Vein endothelial cell (primary cell): ENCODE data around the gene DCAF11. TPM values are rescaled to one million over a fixed set of nuclear protein-coding genes. Genes with fewer than 3 reads are reported as not detected.

Experiments
- small RNA-seq: library from RNA; depleted of rRNA; stranded (forward); fragments of <200 nt; gene quantifications from one replicate; pipeline ENCODE3, GENCODE V24; 2012
- total RNA-seq: library from RNA; depleted of rRNA; stranded (reverse); fragments of >200 nt; gene quantifications from 2 replicates; pipeline ENCODE4 v1.2.3, GENCODE V29; 2012

The DCAF11 gene
- 47.0 and 51.9 TPM in 2 replicates for total RNA-seq

DNA sequence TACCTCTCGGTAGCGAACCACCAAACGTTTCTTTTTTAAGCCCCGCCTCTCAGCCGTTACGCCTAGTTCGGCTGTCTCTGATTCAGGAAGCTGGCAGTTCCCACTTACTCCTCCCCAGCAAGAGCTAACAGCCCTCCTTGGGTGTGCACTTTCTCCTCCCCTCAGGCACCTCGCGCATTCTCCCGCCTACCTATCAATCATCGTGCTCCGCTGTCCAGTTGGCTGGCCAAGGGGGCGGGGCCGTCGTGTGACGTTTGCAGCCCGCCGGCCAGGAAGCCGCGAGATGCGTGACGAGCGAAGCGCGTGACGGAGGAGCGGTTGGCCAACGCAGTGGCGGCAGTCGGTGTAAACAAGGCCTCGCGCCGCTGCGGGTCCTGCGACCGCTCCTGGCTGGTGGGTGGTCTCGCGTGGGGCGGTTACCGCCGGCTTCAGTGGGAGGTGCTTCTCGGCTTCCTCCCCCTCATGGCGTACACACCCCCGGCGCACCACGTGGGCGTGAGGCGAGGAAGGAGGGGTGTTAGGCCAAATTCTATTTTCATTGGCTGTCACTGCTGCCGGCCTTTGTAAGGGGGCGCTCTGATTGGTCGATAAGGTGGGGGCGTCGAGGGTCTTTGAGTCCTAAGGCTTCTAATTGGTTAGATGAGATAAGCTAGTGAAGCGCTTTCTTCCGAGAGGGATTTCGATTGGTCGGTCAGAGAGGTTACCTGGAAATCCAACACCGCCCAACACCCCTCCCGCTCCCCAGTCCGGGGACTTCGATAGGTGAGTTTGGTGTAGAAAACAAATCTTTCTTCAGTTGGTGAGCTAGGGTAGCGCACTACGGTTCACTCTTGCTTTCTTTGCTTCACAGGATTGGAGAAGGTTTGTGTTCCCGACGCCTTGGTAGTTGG, at the start of gene DCAF11, which contains the start of gene NRL:
DCAF11 (plus strand) TSS at position 246 of the 890 bp plus-strand sequence. CDS start 818 bp downstream, outside the sequence.
NRL (minus strand) TSS at position 418 of the 890 bp plus-strand sequence. CDS start 32,101 bp downstream, outside the sequence.

DNA sequence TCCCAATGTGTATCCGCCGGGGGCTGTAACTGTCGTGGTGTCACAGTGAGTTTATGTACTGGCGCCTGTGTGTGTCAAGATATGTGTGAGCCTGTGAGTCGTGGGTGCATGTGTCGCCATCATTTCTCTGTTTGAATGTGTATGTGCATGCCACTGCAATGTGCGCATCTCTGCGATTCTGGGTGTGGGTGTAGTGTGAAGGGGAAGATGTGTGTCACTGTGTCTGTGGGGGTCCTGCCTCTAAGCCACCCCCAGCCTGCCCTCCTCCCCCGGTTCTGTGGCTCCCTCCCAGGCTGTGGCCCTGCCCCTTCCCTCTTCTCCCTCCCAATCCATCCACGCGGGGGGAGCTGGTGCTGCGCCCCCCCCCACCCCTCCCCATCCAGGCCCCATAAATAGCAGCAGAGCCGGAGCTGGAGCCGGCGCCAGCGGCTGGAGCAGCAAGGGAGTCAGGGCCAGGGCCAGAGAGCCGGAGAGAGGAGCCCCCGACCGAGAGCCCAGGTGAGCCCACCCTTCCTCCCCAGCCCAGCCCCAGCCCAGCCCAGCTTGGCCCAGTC, 43.4 kb upstream of the DCAF11 start, which contains the start of gene CPNE6:
CPNE6 (plus strand) TSS at position 419 of the 554 bp plus-strand sequence. CDS start 1,375 bp downstream, outside the sequence.

DNA sequence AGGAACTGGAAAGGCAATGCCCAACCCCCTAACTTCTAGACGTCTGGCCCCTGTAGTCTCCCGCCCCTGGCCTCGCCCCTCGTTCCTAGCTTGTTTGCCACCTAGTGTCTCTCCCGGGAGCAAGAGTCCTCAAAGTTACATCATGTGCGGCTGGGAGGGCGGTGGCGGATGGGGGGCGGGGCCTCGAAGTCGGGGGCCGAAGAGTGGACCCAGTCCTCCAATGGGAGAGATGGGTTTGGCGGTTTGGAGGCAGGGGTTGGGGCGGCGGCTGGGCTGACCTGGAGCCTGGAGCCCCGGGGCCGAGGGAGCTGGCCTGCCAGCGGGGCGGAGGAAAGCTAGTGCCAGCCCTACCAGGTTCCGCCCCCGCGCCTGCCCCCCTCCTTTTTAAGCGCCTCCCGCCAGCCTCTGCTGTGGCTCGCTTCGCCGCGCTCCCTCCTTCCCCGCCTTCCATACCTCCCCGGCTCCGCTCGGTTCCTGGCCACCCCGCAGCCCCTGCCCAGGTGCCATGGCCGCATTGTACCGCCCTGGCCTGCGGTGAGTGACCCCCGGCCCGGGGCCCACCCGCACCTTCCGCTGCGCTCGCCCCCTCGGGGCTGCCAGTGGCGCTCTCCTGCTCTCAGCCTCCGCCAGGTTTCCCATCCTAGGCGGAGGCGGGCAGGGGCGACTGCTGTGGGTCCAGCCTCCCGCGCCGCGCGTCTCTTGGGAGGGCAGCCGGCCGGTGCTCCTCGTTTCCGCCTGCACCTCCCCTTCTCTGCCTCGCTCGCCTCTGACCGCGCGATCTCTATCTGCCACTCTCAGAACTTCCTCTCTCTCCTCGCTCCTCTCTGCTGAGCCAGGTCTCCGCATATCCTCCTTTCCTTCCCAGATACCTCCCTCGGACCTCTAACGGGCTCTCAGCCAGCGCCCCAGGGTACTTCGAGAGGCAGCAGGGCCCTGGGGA, 20.4 kb upstream of the DCAF11 start, which contains the start of gene PCK2:
PCK2 (plus strand) TSS at position 411 of the 940 bp plus-strand sequence; CDS start at position 506, 95 bp downstream.

GRCh38 chr14:24130380-24130716, 15.8 kb downstream of the DCAF11 start, which contains the start of gene FITM1:
Gene FITM1 (plus strand): TSS chr14:24130659. CDS start chr14:24131564, 905 bp downstream.

GRCh38 chr14:24135834-24136683, 21.5 kb downstream of the DCAF11 start, which contains the start of gene PSME1:
Gene PSME1 (plus strand): TSS chr14:24136194. CDS start chr14:24136263, 69 bp downstream.

DNA sequence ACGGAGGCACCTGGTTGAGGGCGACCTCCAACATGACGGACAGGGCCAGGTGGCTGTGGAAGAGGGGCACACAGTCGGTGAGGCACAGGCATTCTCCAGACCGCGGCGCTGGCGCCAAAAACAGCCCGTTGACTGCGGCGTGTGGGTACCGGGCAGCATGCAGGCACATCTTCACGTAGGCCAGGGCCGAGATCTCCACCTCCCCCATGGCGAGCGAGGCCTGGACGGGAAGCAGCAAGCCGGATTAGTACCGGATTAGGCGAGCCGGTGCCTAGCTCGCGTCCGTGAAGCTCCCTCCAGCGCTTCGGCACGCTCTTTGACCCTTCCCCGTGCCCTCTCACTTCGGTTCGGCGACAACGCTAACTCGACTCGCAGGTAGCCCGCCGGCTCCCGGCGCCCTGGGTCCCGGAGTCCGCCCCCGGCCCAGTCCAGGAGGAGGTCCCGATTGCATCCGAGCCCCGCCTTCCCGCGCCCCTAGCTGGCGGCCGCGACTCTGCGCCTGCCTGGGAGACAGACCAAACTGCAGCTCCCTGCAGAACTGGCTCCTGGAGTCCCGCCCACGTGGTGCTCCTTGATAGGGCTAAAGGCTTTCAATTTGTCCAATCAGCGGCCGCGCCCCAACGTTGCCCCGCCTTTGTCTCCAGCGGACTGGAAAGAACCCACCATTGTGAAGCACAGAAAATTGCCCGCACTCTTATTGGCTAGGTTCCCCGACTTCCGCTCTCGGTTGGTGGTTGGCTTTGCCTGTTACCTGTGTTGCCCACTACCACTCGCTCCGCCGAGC, 26.7 kb downstream of the DCAF11 start, which contains the start of gene EMC9:
EMC9 (minus strand) TSS at position 495 of the 784 bp plus-strand sequence; CDS start at position 208, 287 bp downstream.

GRCh38 chr14:24146453-24146977, 31.9 kb downstream of the DCAF11 start, which contains the start of gene PSME2:
Gene PSME2 (minus strand): TSS chr14:24146610. CDS start chr14:24146581, 29 bp downstream.

DNA sequence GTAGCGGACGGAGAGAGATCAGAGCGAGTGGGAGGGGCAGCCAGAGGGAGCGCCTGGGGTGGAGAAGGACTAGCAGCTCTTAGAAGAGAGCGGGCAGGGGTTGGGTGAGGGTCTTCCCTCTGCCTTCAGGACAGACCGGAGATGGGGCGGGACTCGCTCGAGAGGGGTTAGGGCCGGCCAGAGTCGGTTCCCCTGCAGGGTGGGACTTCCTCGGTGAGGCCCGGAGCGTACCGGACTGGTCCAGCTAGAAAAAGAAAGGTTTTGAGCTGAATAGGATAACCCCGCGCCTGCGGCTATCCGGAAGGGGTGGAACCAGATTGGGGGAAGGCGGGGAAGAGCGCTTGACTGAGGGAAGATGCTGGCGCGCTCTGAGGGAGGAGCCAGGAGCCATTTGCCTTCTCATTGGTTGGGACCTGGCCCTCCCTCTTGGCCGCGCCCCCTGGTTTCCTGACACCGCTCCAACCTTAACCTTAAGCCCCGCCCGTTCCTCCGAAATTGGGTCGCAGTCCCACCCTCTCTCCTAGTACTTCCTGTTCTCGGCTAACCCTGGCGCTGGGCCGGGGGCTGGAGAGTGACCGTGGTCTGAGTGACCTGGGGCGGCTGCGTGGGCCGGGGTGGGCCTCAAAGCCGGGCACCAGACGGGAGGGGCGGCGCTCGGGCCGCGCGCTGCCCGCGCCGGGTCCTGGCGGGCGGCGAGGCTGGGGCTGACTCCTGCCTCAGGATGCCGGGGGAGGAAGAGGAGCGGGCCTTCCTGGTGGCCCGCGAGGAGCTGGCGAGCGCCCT, 32.6 kb downstream of the DCAF11 start, which contains the start of gene RNF31:
RNF31 (plus strand) TSS at position 521 of the 783 bp plus-strand sequence; CDS start at position 722, 201 bp downstream.

GRCh38 chr14:24160850-24161804, 46.5 kb downstream of the DCAF11 start, which contains the start of gene IRF9:
Gene IRF9 (plus strand): TSS chr14:24161265. CDS start chr14:24162145, 880 bp downstream.

DNA sequence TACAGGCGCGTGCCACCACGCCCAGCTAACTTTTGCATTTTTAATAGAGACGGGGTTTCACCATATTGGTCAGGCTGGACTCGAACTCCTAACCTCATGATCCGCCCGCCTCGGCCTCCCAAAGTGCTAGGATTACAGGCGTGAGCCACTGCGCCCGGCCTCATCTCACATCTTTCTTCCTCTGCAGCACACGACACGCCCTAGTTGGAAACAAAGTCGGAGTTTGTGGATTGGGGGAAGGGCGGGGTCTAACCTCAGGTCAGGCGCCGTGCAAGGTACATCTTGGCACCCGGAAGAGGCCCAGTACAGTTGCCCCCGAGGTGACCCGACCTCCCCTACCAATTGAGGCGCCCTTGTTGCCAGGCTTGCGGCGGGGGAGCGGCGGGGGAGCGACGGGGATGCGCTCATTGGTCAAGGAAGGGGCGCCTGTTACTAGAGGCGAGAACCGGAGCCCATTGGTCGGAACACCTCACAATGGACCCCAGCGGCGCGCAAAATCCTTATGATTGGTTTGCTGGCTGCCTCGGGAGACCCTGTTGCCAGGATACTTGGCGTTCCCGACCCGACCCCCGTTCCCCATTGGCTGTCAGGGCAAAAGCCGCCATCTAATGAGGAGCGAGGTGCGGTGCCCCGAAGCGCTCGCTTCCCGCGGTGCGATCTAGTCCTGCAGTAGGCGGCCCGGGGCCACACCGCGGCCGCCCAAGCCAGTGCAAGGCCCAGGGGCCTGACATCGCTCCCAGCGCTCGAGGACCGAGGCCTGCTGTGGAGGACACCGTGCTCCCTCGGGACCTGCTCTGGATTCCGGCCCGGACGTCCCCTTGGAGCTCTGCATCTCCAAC, 57.1 kb downstream of the DCAF11 start, which contains the start of gene REC8:
REC8 (plus strand) TSS at position 659 of the 839 bp plus-strand sequence. CDS start 473 bp downstream, outside the sequence.

Small RNAs within 50 kb of the gene (small RNA-seq; reads per million reads assigned to genes)
- gene IRF9 = 0.11 reads per million
- 0.27 reads per million, percentile 4 among the genes with 10 or more reads in this experiment for gene RNA5SP383

Other genes starting within 250 kb of the DCAF11 start
- gene DHRS4, start 161.0 kb upstream of the DCAF11 start, total RNA-seq = 31.7 and 35.9 TPM in 2 replicates
- gene DHRS4L2, start 125.8 kb upstream of the DCAF11 start, total RNA-seq = 8.6 and 10.8 TPM in 2 replicates
- gene CARMIL3, start 62.8 kb upstream of the DCAF11 start, total RNA-seq = under 0.01 TPM in 1 of 2 replicates, not detected in the other
- not detected in 2 replicates for gene CPNE6, start 43.2 kb upstream of the DCAF11 start, total RNA-seq
- 3.0 and 8.5 TPM in 2 replicates for gene PCK2, start 20.5 kb upstream of the DCAF11 start, total RNA-seq
- 0.98 and 1.1 TPM in 2 replicates for gene NRL, start 172 bp downstream of the DCAF11 start, total RNA-seq
- gene FITM1, start 15.9 kb downstream of the DCAF11 start, total RNA-seq = 0.65 TPM in 1 of 2 replicates, not detected in the other
- 68.6 and 101 TPM in 2 replicates for gene PSME1, start 21.4 kb downstream of the DCAF11 start, total RNA-seq
- gene EMC9, start 26.8 kb downstream of the DCAF11 start, total RNA-seq = 8.5 and 16.3 TPM in 2 replicates
- gene PSME2, start 31.8 kb downstream of the DCAF11 start, total RNA-seq = 54.7 and 62.1 TPM in 2 replicates
- 48.3 and 60.3 TPM in 2 replicates for gene RNF31, start 32.7 kb downstream of the DCAF11 start, total RNA-seq
- 31.0 and 35.6 TPM in 2 replicates for gene IRF9, start 46.5 kb downstream of the DCAF11 start, total RNA-seq
- 1.3 and 4.1 TPM in 2 replicates for gene REC8, start 57.3 kb downstream of the DCAF11 start, total RNA-seq
- 51.3 and 58.8 TPM in 2 replicates for gene IPO4, start 74.0 kb downstream of the DCAF11 start, total RNA-seq
- 53.6 and 62.3 TPM in 2 replicates for gene TM9SF1, start 80.7 kb downstream of the DCAF11 start, total RNA-seq
- 0.10 TPM in 1 of 2 replicates, not detected in the other for gene TSSK4, start 90.9 kb downstream of the DCAF11 start, total RNA-seq
- gene CHMP4A, start 98.7 kb downstream of the DCAF11 start, total RNA-seq = 25.6 and 33.3 TPM in 2 replicates
- gene MDP1, start 101.3 kb downstream of the DCAF11 start, total RNA-seq = 9.1 TPM in 2 replicates
- gene NEDD8, start 117.6 kb downstream of the DCAF11 start, total RNA-seq = 128 and 131 TPM in 2 replicates
- gene GMPR2, start 118.2 kb downstream of the DCAF11 start, total RNA-seq = 67.4 and 69.9 TPM in 2 replicates
- 55.5 and 59.4 TPM in 2 replicates for gene TINF2, start 127.8 kb downstream of the DCAF11 start, total RNA-seq
- 0.98 and 1.8 TPM in 2 replicates for gene TGM1, start 148.4 kb downstream of the DCAF11 start, total RNA-seq
- gene RABGGTA, start 156.8 kb downstream of the DCAF11 start, total RNA-seq = 35.1 and 45.1 TPM in 2 replicates
- 12.4 and 21.6 TPM in 2 replicates for gene DHRS1, start 185.0 kb downstream of the DCAF11 start, total RNA-seq
- 32.3 and 34.9 TPM in 2 replicates for gene NOP9, start 185.1 kb downstream of the DCAF11 start, total RNA-seq
- 1.6 and 3.0 TPM in 2 replicates for gene CIDEB, start 193.2 kb downstream of the DCAF11 start, total RNA-seq
- gene LTB4R2, start 195.4 kb downstream of the DCAF11 start, total RNA-seq = 6.5 and 10.6 TPM in 2 replicates
- gene LTB4R, start 196.7 kb downstream of the DCAF11 start, total RNA-seq = 2.9 and 3.2 TPM in 2 replicates
- gene ADCY4, start 220.3 kb downstream of the DCAF11 start, total RNA-seq = 55.1 and 90.2 TPM in 2 replicates
- 4.2 and 4.9 TPM in 2 replicates for gene RIPK3, start 225.2 kb downstream of the DCAF11 start, total RNA-seq